ENCODE results near the gene TP53. TPM values are rescaled to one million over a fixed set of nuclear protein-coding genes. Genes with fewer than 3 reads are reported as not detected.

The TP53 gene
- total and polyA plus RNA-seq, 9 of the 15 experiments (the other 6 are each of a cell fraction or from before 2014, with no cell fraction given) = 2.8 to 14.0 (median 7.1) TPM

GRCh38 chr17:7686222-7687071 lies 843 bp downstream of the TP53 start (continued):
- TF ChIP-seq SREBF1 (IDR thresholded peaks at IDR 0.05; ENCODE audit: borderline replicate concordance, low read depth, low read length) = peak; percentile 90
- TF ChIP-seq, protein P1, sequence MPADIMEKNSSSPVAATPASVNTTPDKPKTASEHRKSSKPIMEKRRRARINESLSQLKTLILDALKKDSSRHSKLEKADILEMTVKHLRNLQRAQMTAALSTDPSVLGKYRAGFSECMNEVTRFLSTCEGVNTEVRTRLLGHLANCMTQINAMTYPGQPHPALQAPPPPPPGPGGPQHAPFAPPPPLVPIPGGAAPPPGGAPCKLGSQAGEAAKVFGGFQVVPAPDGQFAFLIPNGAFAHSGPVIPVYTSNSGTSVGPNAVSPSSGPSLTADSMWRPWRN (IDR thresholded peaks at IDR 0.05; ENCODE audit: low read depth) = no peak
- 0 out of 2 replicates have a peak, but pooled peaks have one; percentile 51 for TF ChIP-seq FOXK1 (CRISPR knock-in tag; IDR thresholded peaks at IDR 0.05; ENCODE audit: borderline replicate concordance)
- no peak for TF ChIP-seq JUN (IDR thresholded peaks at IDR 0.05; ENCODE audit: borderline replicate concordance, low read depth, low read length)
- no peak for TF ChIP-seq JUN (CRISPR knock-in tag; IDR thresholded peaks at IDR 0.05; ENCODE audit: borderline replicate concordance)
- peak; percentile 51 to 80 for TF ChIP-seq MNT (conservative IDR thresholded peaks at IDR 0.05)
- TF ChIP-seq, protein P2, sequence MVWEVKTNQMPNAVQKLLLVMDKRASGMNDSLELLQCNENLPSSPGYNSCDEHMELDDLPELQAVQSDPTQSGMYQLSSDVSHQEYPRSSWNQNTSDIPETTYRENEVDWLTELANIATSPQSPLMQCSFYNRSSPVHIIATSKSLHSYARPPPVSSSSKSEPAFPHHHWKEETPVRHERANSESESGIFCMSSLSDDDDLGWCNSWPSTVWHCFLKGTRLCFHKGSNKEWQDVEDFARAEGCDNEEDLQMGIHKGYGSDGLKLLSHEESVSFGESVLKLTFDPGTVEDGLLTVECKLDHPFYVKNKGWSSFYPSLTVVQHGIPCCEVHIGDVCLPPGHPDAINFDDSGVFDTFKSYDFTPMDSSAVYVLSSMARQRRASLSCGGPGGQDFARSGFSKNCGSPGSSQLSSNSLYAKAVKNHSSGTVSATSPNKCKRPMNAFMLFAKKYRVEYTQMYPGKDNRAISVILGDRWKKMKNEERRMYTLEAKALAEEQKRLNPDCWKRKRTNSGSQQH (CRISPR knock-in tag; IDR thresholded peaks at IDR 0.05) = 0 out of 2 replicates have a peak, but pooled peaks have one; percentile 42
- no peak for TF ChIP-seq TCFL5 (CRISPR knock-in tag; conservative IDR thresholded peaks at IDR 0.05)
- TF ChIP-seq PHF8 (IDR thresholded peaks at IDR 0.05; ENCODE audit: borderline replicate concordance, low read length) = peak; percentile 56
- no peak for TF ChIP-seq EWSR1 (IDR thresholded peaks at IDR 0.05; ENCODE audit: borderline replicate concordance, low read depth, partially characterized antibody)
- no peak for TF ChIP-seq CBFA2T3 (IDR thresholded peaks at IDR 0.05)
- TF ChIP-seq GATAD2A (IDR thresholded peaks at IDR 0.05) = no peak
- peak; percentile 18 for TF ChIP-seq ARID4B (CRISPR knock-in tag; IDR thresholded peaks at IDR 0.05)
- TF ChIP-seq ATF7 (IDR thresholded peaks at IDR 0.05) = peak; percentile 100
- TF ChIP-seq ZFX (CRISPR knock-in tag; IDR thresholded peaks at IDR 0.05) = peak; percentile 45
- TF ChIP-seq, protein P3, sequence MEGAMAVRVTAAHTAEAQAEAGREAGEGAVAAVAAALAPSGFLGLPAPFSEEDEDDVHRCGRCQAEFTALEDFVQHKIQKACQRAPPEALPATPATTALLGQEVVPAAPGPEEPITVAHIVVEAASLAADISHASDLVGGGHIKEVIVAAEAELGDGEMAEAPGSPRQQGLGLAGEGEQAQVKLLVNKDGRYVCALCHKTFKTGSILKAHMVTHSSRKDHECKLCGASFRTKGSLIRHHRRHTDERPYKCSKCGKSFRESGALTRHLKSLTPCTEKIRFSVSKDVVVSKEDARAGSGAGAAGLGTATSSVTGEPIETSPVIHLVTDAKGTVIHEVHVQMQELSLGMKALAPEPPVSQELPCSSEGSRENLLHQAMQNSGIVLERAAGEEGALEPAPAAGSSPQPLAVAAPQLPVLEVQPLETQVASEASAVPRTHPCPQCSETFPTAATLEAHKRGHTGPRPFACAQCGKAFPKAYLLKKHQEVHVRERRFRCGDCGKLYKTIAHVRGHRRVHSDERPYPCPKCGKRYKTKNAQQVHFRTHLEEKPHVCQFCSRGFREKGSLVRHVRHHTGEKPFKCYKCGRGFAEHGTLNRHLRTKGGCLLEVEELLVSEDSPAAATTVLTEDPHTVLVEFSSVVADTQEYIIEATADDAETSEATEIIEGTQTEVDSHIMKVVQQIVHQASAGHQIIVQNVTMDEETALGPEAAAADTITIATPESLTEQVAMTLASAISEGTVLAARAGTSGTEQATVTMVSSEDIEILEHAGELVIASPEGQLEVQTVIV (CRISPR knock-in tag; IDR thresholded peaks at IDR 0.05; ENCODE audit: borderline replicate concordance) = 0 out of 2 replicates have a peak, but pooled peaks have one; percentile 4
